ENCODE measurements around the gene STPG3. TPM values are rescaled to one million over a fixed set of nuclear protein-coding genes. Genes with fewer than 3 reads are reported as not detected.

STPG3 gene
- polyA plus RNA-seq, 1 of the 3 experiments (the other 2 are of a cell fraction) = not detected

- Histone ChIP-seq H3K9me2 (no peaks in the 10 kb centered on the region), H2AFZ (ENCODE audit: low read depth) (no peak overlapping the region), H3K27me3 (ENCODE audit: insufficient read depth) (no peaks in the 10 kb centered on the region), H3K9me3 (no peaks in the 10 kb centered on the region), H3K4me2 (no peak overlapping the region), H3F3A (replicated peaks; ENCODE audit: insufficient read depth) (no peaks in the 10 kb centered on the region), H3K79me2 (ENCODE audit: insufficient read depth) (no peaks in the 10 kb centered on the region), H3K27ac (ENCODE audit: low read depth in 2 of 2, low read length in 1 of 2) (no peak overlapping the region), H4K20me1 (ENCODE audit: insufficient read depth) (no peaks in the 10 kb centered on the region), H3K4me3 (ENCODE audit: low read depth in 2 of 2, low read length in 1 of 2) (no peak overlapping the region), H3K9ac (no peak overlapping the region), H3K4me1 (ENCODE audit: control insufficient read depth in 1 of 2, insufficient read depth in 2 of 2, low read depth in 1 of 2, low read length in 1 of 2) (no peaks in the 10 kb centered on the region), H3K36me3 (replicated peaks in 1 of 2; ENCODE audit: control insufficient read depth in 1 of 2, insufficient read depth in 2 of 2, low read length in 1 of 2) (peaks cover 19 to 48% of the 10 kb centered on the region in 2 experiments)
- TF ChIP-seq, protein P1, sequence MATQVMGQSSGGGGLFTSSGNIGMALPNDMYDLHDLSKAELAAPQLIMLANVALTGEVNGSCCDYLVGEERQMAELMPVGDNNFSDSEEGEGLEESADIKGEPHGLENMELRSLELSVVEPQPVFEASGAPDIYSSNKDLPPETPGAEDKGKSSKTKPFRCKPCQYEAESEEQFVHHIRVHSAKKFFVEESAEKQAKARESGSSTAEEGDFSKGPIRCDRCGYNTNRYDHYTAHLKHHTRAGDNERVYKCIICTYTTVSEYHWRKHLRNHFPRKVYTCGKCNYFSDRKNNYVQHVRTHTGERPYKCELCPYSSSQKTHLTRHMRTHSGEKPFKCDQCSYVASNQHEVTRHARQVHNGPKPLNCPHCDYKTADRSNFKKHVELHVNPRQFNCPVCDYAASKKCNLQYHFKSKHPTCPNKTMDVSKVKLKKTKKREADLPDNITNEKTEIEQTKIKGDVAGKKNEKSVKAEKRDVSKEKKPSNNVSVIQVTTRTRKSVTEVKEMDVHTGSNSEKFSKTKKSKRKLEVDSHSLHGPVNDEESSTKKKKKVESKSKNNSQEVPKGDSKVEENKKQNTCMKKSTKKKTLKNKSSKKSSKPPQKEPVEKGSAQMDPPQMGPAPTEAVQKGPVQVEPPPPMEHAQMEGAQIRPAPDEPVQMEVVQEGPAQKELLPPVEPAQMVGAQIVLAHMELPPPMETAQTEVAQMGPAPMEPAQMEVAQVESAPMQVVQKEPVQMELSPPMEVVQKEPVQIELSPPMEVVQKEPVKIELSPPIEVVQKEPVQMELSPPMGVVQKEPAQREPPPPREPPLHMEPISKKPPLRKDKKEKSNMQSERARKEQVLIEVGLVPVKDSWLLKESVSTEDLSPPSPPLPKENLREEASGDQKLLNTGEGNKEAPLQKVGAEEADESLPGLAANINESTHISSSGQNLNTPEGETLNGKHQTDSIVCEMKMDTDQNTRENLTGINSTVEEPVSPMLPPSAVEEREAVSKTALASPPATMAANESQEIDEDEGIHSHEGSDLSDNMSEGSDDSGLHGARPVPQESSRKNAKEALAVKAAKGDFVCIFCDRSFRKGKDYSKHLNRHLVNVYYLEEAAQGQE (IDR thresholded peaks at IDR 0.05; ENCODE audit: low read depth, low read length) = no peak
- TF ChIP-seq FOXM1 (IDR thresholded peaks at IDR 0.05; ENCODE audit: low read depth) (no peak), SMC3 (IDR thresholded peaks at IDR 0.05; ENCODE audit: low read depth, low read length) (no peak), NFIC (IDR thresholded peaks at IDR 0.05; ENCODE audit: borderline replicate concordance) (no peak), YY1 (IDR thresholded peaks at IDR 0.05; ENCODE audit: low read depth) (no peak), SIN3A (IDR thresholded peaks at IDR 0.05; ENCODE audit: borderline replicate concordance, low read depth, low read length) (no peak), RCOR1 (IDR thresholded peaks at IDR 0.05; ENCODE audit: low read length) (no peak), USF1 (IDR thresholded peaks at IDR 0.05; ENCODE audit: borderline replicate concordance, low read depth) (no peak), GABPA (IDR thresholded peaks at IDR 0.05; ENCODE audit: low read depth) (no peak), EZH2phosphoT487 (IDR thresholded peaks at IDR 0.05; ENCODE audit: borderline replicate concordance, low read depth) (no peak), RXRA (IDR thresholded peaks at IDR 0.05; ENCODE audit: borderline replicate concordance, low read depth) (no peak), FOXJ3 (CRISPR knock-in tag; IDR thresholded peaks at IDR 0.05) (no peak), RFX5 (IDR thresholded peaks at IDR 0.05; ENCODE audit: low read length) (no peak), ELF1 (IDR thresholded peaks at IDR 0.05) (no peak)
- TF ChIP-seq, protein P2, sequence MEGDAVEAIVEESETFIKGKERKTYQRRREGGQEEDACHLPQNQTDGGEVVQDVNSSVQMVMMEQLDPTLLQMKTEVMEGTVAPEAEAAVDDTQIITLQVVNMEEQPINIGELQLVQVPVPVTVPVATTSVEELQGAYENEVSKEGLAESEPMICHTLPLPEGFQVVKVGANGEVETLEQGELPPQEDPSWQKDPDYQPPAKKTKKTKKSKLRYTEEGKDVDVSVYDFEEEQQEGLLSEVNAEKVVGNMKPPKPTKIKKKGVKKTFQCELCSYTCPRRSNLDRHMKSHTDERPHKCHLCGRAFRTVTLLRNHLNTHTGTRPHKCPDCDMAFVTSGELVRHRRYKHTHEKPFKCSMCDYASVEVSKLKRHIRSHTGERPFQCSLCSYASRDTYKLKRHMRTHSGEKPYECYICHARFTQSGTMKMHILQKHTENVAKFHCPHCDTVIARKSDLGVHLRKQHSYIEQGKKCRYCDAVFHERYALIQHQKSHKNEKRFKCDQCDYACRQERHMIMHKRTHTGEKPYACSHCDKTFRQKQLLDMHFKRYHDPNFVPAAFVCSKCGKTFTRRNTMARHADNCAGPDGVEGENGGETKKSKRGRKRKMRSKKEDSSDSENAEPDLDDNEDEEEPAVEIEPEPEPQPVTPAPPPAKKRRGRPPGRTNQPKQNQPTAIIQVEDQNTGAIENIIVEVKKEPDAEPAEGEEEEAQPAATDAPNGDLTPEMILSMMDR (IDR thresholded peaks at IDR 0.05) = no peak
- TF ChIP-seq, protein P3, sequence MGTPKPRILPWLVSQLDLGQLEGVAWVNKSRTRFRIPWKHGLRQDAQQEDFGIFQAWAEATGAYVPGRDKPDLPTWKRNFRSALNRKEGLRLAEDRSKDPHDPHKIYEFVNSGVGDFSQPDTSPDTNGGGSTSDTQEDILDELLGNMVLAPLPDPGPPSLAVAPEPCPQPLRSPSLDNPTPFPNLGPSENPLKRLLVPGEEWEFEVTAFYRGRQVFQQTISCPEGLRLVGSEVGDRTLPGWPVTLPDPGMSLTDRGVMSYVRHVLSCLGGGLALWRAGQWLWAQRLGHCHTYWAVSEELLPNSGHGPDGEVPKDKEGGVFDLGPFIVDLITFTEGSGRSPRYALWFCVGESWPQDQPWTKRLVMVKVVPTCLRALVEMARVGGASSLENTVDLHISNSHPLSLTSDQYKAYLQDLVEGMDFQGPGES (IDR thresholded peaks at IDR 0.05; ENCODE audit: low read depth, low read length) = no peak
- TF ChIP-seq, protein P4, sequence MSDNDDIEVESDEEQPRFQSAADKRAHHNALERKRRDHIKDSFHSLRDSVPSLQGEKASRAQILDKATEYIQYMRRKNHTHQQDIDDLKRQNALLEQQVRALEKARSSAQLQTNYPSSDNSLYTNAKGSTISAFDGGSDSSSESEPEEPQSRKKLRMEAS (IDR thresholded peaks at IDR 0.05; ENCODE audit: low read depth) = no peak
- DNase-seq = no peak
- WGBS (ENCODE audit: low lambda C conversion rate) = 96% methylated on average over 6 of the region's 6 CpGs
- ChIA-PET CTCF (interaction anchor here (1.0 to 1.5 kb wide), 3 partner anchors 12 to 31 kb away, joined by 3 to 7 read pairs (median 6); no protein-coding TSS in a partner anchor), POLR2A (interaction anchor here (1.1 kb wide), 1 partner anchor 27 kb away, joined by 3 read pairs; no protein-coding TSS in a partner anchor)
Measured at GRCh38 chr9:137267933-137268355, 16.9 kb downstream of the STPG3 start.

Data from SK-N-SH (cell line).